OCI-LY3 (cell line): ENCODE measurements around the gene REPS2.

Source experiments
- H2AFZ ChIP-seq: fragments of 200-600, 300-600 bp; shearing (Covaris generic); 2 replicates; pipeline ENCODE4 v1.6.0; 2014; ENCODE audit warnings: antibody characterized with exemption, low read depth, low read length
- H3K27ac ChIP-seq: fragments of 200-600, 300-600 bp; sonication (generic); 2 replicates; pipeline ENCODE4 v1.5.1; 2014; ENCODE audit warnings: mild to moderate bottlenecking, low read length, moderate library complexity, mixed read lengths
- H3K27me3 ChIP-seq: fragments of 200-600, 300-600 bp; sonication (generic); 2 replicates; pipeline ENCODE4 v1.6.1; 2014; ENCODE audit warnings: low read depth, low read length, mixed read lengths
- H3K36me3 ChIP-seq: fragments of 200-600, 300-600 bp; sonication (generic); replicated peaks from 2 replicates; pipeline ENCODE3; 2014; ENCODE audit warnings: low read depth, low read length, mixed read lengths
- H3K4me1 ChIP-seq: fragments of 300-600, 200-600 bp; sonication (generic); 2 replicates; pipeline ENCODE4 v1.6.1; 2014; ENCODE audit warnings: low read length, mixed read lengths
- H3K4me2 ChIP-seq: fragments of 200-600, 300-600 bp; sonication (generic); 2 replicates; pipeline ENCODE4 v1.6.1; 2014; ENCODE audit warnings: low read length, mixed read lengths
- H3K4me3 ChIP-seq: fragments of 300-600, 200-600 bp; sonication (generic); 2 replicates; pipeline ENCODE4 v1.5.1; 2014; ENCODE audit warnings: antibody characterized with exemption, mild to moderate bottlenecking, low read length, moderate library complexity
- H3K79me2 ChIP-seq: fragments of 300-600, 200-600 bp; shearing (Covaris generic); 2 replicates; pipeline ENCODE4 v1.6.1; 2014; ENCODE audit warnings: mild to moderate bottlenecking, low read length, mixed read lengths
- H3K9ac ChIP-seq: fragments of 300-600, 200-600 bp; shearing (Covaris generic); 2 replicates; pipeline ENCODE4 v1.6.0; 2014; ENCODE audit warnings: mild to moderate bottlenecking, low read length, moderate library complexity
- H3K9me3 ChIP-seq: fragments of 200-600, 300-600 bp; shearing (Covaris generic); 2 replicates; pipeline ENCODE4 v1.6.1; 2014; ENCODE audit warnings: low read length, mixed read lengths; ENCODE audit not compliant: insufficient read depth
- H4K20me1 ChIP-seq: fragments of 200-600, 300-600 bp; sonication (generic); 2 replicates; pipeline ENCODE4 v1.6.1; 2016; ENCODE audit warnings: low read length, mixed read lengths; ENCODE audit not compliant: insufficient read depth
- EZH2phosphoT487 ChIP-seq: fragments of 200-600 bp; shearing (Covaris generic); IDR thresholded peaks from 2 replicates; pipeline ENCODE4 v1.6.1; 2018; ENCODE audit warnings: antibody characterized with exemption, mixed run types, low read depth
- TF ChIP-seq, protein P1 (sequence below): fragments of 200-600, 300-600 bp; sonication (generic); IDR thresholded peaks from 2 replicates; pipeline ENCODE4 v1.5.1; 2014; ENCODE audit warnings: antibody characterized with exemption, low read length, low read depth

Gene REPS2

DNA sequence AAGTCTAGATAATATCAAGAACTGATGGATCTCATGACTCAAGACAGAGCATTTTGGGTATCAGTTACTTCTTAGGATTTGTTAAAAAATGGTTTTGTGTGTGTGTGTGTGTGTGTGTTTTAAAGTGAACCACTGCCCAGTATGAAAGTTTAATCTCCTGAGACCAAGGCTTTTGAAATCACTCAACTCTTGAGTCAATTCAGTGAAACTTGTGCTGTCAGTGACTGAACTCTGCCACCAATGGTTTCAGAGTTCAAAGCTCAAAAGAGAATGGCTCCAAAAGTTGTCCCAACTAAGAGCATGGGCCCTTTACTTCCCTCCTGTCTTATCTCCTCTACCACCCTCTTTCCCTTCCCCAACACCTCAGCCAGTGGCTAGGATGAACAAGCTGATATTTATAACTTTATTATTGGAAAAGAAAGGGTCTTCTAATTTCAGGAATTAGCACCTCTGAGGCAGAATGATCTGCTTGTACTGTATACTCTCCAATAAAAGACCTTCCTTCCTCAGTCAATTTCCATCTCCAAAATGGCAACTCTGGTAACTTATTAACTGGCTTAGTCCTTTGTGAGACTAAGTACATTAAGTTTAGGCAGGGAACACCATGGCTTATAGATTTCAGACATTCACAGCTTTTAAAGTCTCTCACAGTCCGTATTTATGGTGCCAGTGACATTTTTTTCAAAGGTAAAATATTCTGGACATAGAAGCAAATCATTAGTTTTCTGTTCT lies 152.2 kb downstream of the REPS2 start:
- Histone ChIP-seq H3K4me2 (no peak overlapping the region), H3K9ac (no peak overlapping the region), H3K4me3 (no peak overlapping the region), H3K36me3 (no peaks in the 10 kb centered on the region), H2AFZ (no peak overlapping the region), H3K4me1 (peaks cover 6% of the 10 kb centered on the region), H4K20me1 (no peaks in the 10 kb centered on the region), H3K79me2 (no peaks in the 10 kb centered on the region), H3K27me3 (peaks cover 3% of the 10 kb centered on the region; the same call in 1 of the 2 replicates), H3K9me3 (no peaks in the 10 kb centered on the region), H3K27ac (no peak overlapping the region)
- TF ChIP-seq, protein P1, sequence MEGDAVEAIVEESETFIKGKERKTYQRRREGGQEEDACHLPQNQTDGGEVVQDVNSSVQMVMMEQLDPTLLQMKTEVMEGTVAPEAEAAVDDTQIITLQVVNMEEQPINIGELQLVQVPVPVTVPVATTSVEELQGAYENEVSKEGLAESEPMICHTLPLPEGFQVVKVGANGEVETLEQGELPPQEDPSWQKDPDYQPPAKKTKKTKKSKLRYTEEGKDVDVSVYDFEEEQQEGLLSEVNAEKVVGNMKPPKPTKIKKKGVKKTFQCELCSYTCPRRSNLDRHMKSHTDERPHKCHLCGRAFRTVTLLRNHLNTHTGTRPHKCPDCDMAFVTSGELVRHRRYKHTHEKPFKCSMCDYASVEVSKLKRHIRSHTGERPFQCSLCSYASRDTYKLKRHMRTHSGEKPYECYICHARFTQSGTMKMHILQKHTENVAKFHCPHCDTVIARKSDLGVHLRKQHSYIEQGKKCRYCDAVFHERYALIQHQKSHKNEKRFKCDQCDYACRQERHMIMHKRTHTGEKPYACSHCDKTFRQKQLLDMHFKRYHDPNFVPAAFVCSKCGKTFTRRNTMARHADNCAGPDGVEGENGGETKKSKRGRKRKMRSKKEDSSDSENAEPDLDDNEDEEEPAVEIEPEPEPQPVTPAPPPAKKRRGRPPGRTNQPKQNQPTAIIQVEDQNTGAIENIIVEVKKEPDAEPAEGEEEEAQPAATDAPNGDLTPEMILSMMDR = no peak
- no peak for TF ChIP-seq EZH2phosphoT487

DNA sequence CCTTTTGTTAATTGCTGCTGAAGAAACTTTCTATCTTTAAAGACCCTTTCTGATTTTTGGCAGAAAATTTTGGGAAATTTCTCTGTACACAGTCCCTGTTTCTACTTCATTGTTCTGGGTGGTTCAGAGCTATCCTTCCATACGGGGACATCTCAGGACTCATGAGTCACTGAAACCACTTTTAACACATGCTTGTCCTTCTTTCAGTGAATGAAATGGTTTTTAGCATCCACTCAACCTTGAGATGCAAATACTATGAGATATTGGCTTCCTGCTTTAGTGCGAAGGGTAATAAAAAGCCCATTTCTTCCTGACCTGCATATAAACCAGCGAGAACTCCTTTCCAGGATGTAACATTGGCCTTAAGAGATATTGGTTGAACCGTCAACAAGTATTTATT lies 158.0 kb downstream of the REPS2 start:
- TF ChIP-seq, protein P1 = no peak
- no peak for TF ChIP-seq EZH2phosphoT487
- H3K9me3 ChIP-seq = no peaks in the 10 kb centered on the region
- no peaks in the 10 kb centered on the region for H3K79me2 ChIP-seq
- H3K4me2 ChIP-seq = no peak overlapping the region
- no peak overlapping the region for H2AFZ ChIP-seq
- no peaks in the 10 kb centered on the region for H3K27me3 ChIP-seq
- H3K27ac ChIP-seq = no peak overlapping the region
- H3K36me3 ChIP-seq = no peaks in the 10 kb centered on the region
- no peaks in the 10 kb centered on the region for H4K20me1 ChIP-seq
- H3K4me3 ChIP-seq = no peak overlapping the region
- H3K4me1 ChIP-seq = peaks cover 5% of the 10 kb centered on the region; the same call in 1 of the 2 replicates
- H3K9ac ChIP-seq = no peak overlapping the region

DNA sequence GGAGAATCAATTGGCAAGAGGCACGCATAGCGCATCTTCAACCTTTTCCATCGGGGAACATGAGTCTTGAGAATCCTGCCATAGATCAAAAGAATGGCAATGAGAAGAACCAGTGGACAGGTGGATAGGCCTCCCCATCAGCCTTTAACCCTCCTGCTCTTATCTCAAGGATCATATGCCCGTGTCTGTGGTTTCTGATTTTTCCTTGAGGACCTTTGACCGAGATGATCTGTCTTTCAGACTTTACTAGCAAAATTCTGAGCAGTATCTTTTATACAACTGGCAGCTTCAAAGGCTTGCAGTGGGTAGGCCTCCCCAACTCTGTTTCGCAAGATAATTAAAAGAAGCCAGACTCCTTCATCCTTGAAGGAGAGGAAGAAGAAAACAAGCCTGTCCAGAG lies 174.4 kb downstream of the REPS2 start:
- H2AFZ ChIP-seq = no peak overlapping the region
- H3K36me3 ChIP-seq = no peaks in the 10 kb centered on the region
- no peaks in the 10 kb centered on the region for H3K9me3 ChIP-seq
- no peak overlapping the region for H3K27ac ChIP-seq
- no peaks in the 10 kb centered on the region for H3K79me2 ChIP-seq
- H4K20me1 ChIP-seq = no peaks in the 10 kb centered on the region
- TF ChIP-seq EZH2phosphoT487 = no peak
- TF ChIP-seq, protein P1 = no peak
- no peaks in the 10 kb centered on the region for H3K4me1 ChIP-seq
- H3K27me3 ChIP-seq = no peaks in the 10 kb centered on the region
- no peak overlapping the region for H3K4me3 ChIP-seq
- no peak overlapping the region for H3K4me2 ChIP-seq
- H3K9ac ChIP-seq = no peak overlapping the region

DNA sequence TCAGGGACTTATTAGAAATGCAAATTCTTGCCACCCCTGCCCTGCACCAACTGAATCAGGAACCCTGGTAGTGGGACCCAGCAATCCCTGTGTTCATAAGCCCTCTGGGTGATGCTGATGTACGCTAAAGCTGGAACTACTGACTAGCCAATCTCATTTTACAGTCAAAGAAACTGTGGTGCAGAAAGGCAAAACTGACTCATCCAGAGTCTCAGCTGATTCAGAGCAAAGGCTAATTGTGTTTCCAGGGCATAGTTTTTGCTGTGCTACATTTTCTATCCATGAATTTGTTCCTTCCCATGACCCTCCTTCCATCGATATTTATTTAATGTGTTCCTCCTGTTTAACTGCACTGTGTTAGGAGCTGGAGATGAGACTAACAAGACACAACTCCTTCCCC lies 207.5 kb downstream of the REPS2 start:
- Histone ChIP-seq H3K9me3 (no peaks in the 10 kb centered on the region), H3K4me2 (no peak overlapping the region), H3K4me3 (no peak overlapping the region), H4K20me1 (no peaks in the 10 kb centered on the region), H2AFZ (no peak overlapping the region), H3K27ac (no peak overlapping the region), H3K79me2 (no peaks in the 10 kb centered on the region), H3K36me3 (no peaks in the 10 kb centered on the region), H3K4me1 (0 out of 2 replicates have a peak, but pooled peaks cover 1% of the 10 kb centered on the region), H3K27me3 (no peaks in the 10 kb centered on the region), H3K9ac (no peak overlapping the region)
- TF ChIP-seq, protein P1 = no peak
- TF ChIP-seq EZH2phosphoT487 = no peak
